ENCODE data around the gene CEBPZ.

CEBPZ gene

GRCh38 chr2:37262522-37262921 lies 31.1 kb upstream of the CEBPZ start (continued):
- TF ChIP-seq, protein P1, sequence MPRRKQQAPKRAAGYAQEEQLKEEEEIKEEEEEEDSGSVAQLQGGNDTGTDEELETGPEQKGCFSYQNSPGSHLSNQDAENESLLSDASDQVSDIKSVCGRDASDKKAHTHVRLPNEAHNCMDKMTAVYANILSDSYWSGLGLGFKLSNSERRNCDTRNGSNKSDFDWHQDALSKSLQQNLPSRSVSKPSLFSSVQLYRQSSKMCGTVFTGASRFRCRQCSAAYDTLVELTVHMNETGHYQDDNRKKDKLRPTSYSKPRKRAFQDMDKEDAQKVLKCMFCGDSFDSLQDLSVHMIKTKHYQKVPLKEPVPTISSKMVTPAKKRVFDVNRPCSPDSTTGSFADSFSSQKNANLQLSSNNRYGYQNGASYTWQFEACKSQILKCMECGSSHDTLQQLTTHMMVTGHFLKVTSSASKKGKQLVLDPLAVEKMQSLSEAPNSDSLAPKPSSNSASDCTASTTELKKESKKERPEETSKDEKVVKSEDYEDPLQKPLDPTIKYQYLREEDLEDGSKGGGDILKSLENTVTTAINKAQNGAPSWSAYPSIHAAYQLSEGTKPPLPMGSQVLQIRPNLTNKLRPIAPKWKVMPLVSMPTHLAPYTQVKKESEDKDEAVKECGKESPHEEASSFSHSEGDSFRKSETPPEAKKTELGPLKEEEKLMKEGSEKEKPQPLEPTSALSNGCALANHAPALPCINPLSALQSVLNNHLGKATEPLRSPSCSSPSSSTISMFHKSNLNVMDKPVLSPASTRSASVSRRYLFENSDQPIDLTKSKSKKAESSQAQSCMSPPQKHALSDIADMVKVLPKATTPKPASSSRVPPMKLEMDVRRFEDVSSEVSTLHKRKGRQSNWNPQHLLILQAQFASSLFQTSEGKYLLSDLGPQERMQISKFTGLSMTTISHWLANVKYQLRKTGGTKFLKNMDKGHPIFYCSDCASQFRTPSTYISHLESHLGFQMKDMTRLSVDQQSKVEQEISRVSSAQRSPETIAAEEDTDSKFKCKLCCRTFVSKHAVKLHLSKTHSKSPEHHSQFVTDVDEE (CRISPR knock-in tag; IDR thresholded peaks at IDR 0.05) = no peak
- TF ChIP-seq ZNF70 (CRISPR knock-in tag; IDR thresholded peaks at IDR 0.05) (no peak), ZFP30 (CRISPR knock-in tag; IDR thresholded peaks at IDR 0.05) (no peak), ESRRG (CRISPR knock-in tag; IDR thresholded peaks at IDR 0.05) (no peak)

GRCh38 chr2:37250869-37251740 lies 19.7 kb upstream of the CEBPZ start:
- TF ChIP-seq ZFP30 (CRISPR knock-in tag; IDR thresholded peaks at IDR 0.05) (no peak), CSDC2 (CRISPR knock-in tag; IDR thresholded peaks at IDR 0.05) (no peak), TOX (CRISPR knock-in tag; IDR thresholded peaks at IDR 0.05; ENCODE audit: borderline replicate concordance) (no peak)
- TF ChIP-seq, protein P1 (CRISPR knock-in tag; IDR thresholded peaks at IDR 0.05) = no peak
- no peak for ATAC-seq

- ATAC-seq = no peak
- TF ChIP-seq ZNF565 (CRISPR knock-in tag; conservative IDR thresholded peaks at IDR 0.05; ENCODE audit: low read depth) (no peak), GLIS3 (CRISPR knock-in tag; IDR thresholded peaks at IDR 0.05) (no peak), CREB5 (CRISPR knock-in tag; IDR thresholded peaks at IDR 0.05; ENCODE audit: low read depth) (no peak), TCF4 (CRISPR knock-in tag; IDR thresholded peaks at IDR 0.05; ENCODE audit: borderline replicate concordance) (no peak), ISL1 (CRISPR knock-in tag; IDR thresholded peaks at IDR 0.05) (no peak), ZFP30 (CRISPR knock-in tag; IDR thresholded peaks at IDR 0.05) (no peak), RARB (CRISPR knock-in tag; IDR thresholded peaks at IDR 0.05) (no peak), CSRNP3 (CRISPR knock-in tag; IDR thresholded peaks at IDR 0.05) (no peak), ZFP3 (CRISPR knock-in tag; IDR thresholded peaks at IDR 0.05) (no peak), CSDC2 (CRISPR knock-in tag; IDR thresholded peaks at IDR 0.05) (no peak), OSR1 (CRISPR knock-in tag; IDR thresholded peaks at IDR 0.05) (no peak), ZNF70 (CRISPR knock-in tag; IDR thresholded peaks at IDR 0.05) (no peak)
- TF ChIP-seq, protein P2, sequence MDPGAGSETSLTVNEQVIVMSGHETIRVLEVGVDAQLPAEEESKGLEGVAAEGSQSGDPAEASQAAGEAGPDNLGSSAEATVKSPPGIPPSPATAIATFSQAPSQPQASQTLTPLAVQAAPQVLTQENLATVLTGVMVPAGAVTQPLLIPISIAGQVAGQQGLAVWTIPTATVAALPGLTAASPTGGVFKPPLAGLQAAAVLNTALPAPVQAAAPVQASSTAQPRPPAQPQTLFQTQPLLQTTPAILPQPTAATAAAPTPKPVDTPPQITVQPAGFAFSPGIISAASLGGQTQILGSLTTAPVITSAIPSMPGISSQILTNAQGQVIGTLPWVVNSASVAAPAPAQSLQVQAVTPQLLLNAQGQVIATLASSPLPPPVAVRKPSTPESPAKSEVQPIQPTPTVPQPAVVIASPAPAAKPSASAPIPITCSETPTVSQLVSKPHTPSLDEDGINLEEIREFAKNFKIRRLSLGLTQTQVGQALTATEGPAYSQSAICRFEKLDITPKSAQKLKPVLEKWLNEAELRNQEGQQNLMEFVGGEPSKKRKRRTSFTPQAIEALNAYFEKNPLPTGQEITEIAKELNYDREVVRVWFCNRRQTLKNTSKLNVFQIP (CRISPR knock-in tag; IDR thresholded peaks at IDR 0.05; ENCODE audit: borderline replicate concordance, low read depth) = no peak
These were observed 14.8 kb upstream of the CEBPZ start for GRCh38 chr2:37246205-37246604.

GRCh38 chr2:37244755-37245154 lies 13.4 kb upstream of the CEBPZ start:
- ATAC-seq = no peak
- TF ChIP-seq TCF4 (CRISPR knock-in tag; IDR thresholded peaks at IDR 0.05; ENCODE audit: borderline replicate concordance) = no peak
- no peak for TF ChIP-seq OSR1 (CRISPR knock-in tag; IDR thresholded peaks at IDR 0.05)
- TF ChIP-seq TOX (CRISPR knock-in tag; IDR thresholded peaks at IDR 0.05; ENCODE audit: borderline replicate concordance) = no peak
- no peak for TF ChIP-seq CSRNP3 (CRISPR knock-in tag; IDR thresholded peaks at IDR 0.05)
- no peak for TF ChIP-seq ZC3H10 (CRISPR knock-in tag; IDR thresholded peaks at IDR 0.05)
- TF ChIP-seq GLIS3 (CRISPR knock-in tag; IDR thresholded peaks at IDR 0.05) = no peak
- no peak for TF ChIP-seq PATZ1 (CRISPR knock-in tag; IDR thresholded peaks at IDR 0.05; ENCODE audit: borderline replicate concordance)
- no peak for TF ChIP-seq ZNF565 (CRISPR knock-in tag; conservative IDR thresholded peaks at IDR 0.05; ENCODE audit: low read depth)
- TF ChIP-seq ZNF70 (CRISPR knock-in tag; IDR thresholded peaks at IDR 0.05) = no peak

All from SK-N-SH treated with all-trans-retinoic acid at 6 μM for 48 hours (cell line).